HG02610 (cell line): ENCODE data around the gene PTPMT1.

Experiments used
- ATAC-seq: cut with Tn5 transposase; IDR thresholded peaks from one replicate; pipeline ENCODE4 v1.9.1; 2021; ENCODE audit warnings: mild to moderate bottlenecking, moderate library complexity; ENCODE audit not compliant: unreplicated experiment

Gene PTPMT1

GRCh38 chr11:47577460-47578041 is 12.2 kb downstream of the PTPMT1 start:
- ATAC-seq: no peak

GRCh38 chr11:47578524-47579494 is 13.4 kb downstream of the PTPMT1 start, which contains the start of the genes KBTBD4 and NDUFS3:
Gene KBTBD4, minus strand, starts transcription at chr11:47578970. Its CDS starts 19 bp downstream, at chr11:47578951.
Gene NDUFS3, plus strand, starts transcription at chr11:47579074. Its CDS starts 18 bp downstream, at chr11:47579092.
- ATAC-seq: peak; percentile 92

GRCh38 chr11:47583844-47584243 is 18.4 kb downstream of the PTPMT1 start:
- ATAC-seq: no peak

GRCh38 chr11:47586098-47586855 is 20.9 kb downstream of the PTPMT1 start, which contains the start of gene FAM180B:
Gene FAM180B, plus strand, starts transcription at chr11:47586678. Its CDS starts 91 bp downstream, at chr11:47586769.
- no peak for ATAC-seq

- ATAC-seq: no peak
Observed at GRCh38 chr11:47587039-47587716, 21.8 kb downstream of the PTPMT1 start.

GRCh38 chr11:47587723-47588326 is 22.4 kb downstream of the PTPMT1 start:
- no peak for ATAC-seq

GRCh38 chr11:47589118-47589517 is 23.7 kb downstream of the PTPMT1 start:
- ATAC-seq: no peak

- ATAC-seq: no peak
Observed at GRCh38 chr11:47589584-47589976, 24.2 kb downstream of the PTPMT1 start.

- ATAC-seq: no peak
Observed at GRCh38 chr11:47589977-47590861, 24.8 kb downstream of the PTPMT1 start.

- ATAC-seq: peak; percentile 45
Observed at GRCh38 chr11:47591764-47592163, 26.4 kb downstream of the PTPMT1 start.

GRCh38 chr11:47592251-47592650 is 26.9 kb downstream of the PTPMT1 start:
- no peak for ATAC-seq

GRCh38 chr11:47592970-47593369 is 27.6 kb downstream of the PTPMT1 start:
- ATAC-seq: no peak

- ATAC-seq: no peak
Observed at GRCh38 chr11:47593492-47593933, 28.1 kb downstream of the PTPMT1 start.

- no peak for ATAC-seq
Observed at GRCh38 chr11:47593934-47594855, 28.8 kb downstream of the PTPMT1 start, which contains the start of gene C1QTNF4. Gene C1QTNF4, minus strand, starts transcription at chr11:47594411. Its CDS starts 3,601 bp downstream, at chr11:47590810.

GRCh38 chr11:47595029-47595428 is 29.6 kb downstream of the PTPMT1 start:
- ATAC-seq: no peak

- ATAC-seq: no peak
Observed at GRCh38 chr11:47595967-47596366, 30.6 kb downstream of the PTPMT1 start.

- ATAC-seq: no peak
Observed at GRCh38 chr11:47599902-47600301, 34.5 kb downstream of the PTPMT1 start.

GRCh38 chr11:47603295-47603694 is 37.9 kb downstream of the PTPMT1 start:
- no peak for ATAC-seq
